Stimulated activated CD4-positive, alpha-beta T cell treated with anti-CD3 and anti-CD28 coated beads, TNF-alpha, amount 100 ng/mL, for 48 hours (primary cell): Measurements from ENCODE around the gene CTNNA2.

Experiments
- DNase-seq, 3 donors: peaks; one replicate each; pipeline ENCODE4 v3.0.0-alpha.2; 2020; ENCODE audit warnings: low read depth in 3 of 3

The CTNNA2 gene

DNA sequence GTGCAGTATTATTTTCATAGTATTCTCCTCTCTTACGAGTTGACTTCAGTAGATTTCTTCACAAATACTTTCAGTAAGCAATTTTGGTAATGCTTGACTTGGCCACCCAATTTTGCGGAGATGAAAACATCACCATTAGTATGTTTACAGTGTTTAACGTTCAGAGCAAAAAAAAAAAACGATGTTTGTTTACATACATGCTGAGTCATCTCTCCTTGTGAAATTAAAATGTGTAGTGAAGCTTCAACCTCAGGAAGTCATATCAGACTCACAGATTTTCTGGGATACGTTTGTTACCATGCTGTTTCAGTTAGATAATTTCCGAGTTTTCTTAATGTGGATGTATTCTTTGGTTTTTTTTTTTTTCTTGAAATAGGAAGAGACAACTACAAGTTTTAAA is 100.1 kb downstream of the CTNNA2 start:
- no peak for DNase-seq

DNA sequence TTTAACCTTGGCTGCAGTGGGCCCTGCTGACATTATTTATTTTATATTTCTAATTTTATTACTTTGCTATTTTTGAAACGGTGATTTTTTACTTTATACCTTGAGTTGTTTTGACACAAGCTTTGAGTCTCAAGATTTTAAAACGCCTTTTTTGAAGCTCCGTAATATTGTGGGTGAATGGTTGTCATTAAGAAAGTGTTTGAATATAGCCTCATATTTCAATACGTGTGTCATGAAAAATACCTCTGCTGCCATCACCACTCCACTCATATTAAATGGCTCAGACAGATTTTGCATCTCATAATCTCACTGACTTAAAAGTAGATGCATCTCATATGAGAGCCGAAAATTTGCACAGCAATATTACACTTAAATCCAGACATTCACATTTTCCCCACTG is 106.6 kb downstream of the CTNNA2 start:
- no peak for DNase-seq

DNA sequence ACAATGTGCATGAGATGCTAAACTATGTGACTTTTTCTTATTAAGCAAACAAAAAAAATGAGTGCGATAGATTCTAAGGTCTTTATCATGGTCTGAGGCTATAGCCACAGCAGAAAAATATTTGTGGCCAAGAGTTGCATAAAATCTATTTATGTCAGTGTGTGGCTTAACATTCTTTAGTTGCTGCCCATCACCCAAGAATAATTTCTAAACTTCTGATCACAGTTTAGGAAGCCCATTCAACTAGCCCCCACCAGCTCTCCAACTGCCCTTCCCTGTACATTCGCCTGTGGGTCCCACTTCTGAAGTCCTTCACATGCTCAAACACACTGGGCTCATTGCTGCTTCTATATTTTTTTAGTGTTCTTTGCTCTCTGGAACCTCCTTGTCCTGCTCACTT is 107.1 kb downstream of the CTNNA2 start:
- no peak for DNase-seq

DNA sequence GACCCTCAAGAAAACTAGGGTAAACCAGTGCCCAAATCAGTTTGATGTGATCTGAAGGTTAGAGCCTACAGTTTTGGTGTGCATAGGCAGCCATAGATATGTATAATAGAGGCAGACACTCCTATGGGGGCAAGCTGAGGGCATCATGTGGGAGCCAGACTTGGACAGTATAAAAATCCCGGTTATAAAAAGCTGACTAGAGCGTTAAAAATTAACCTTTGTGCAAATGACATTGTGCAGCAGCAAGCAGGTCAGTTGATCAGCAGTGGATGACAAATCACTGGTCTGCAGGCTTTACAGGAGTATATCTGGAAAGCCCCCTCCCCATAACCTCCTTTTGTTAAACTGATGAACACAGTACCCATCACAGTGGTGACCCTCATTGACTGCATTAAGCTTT is 107.8 kb downstream of the CTNNA2 start:
- DNase-seq: no peak

DNA sequence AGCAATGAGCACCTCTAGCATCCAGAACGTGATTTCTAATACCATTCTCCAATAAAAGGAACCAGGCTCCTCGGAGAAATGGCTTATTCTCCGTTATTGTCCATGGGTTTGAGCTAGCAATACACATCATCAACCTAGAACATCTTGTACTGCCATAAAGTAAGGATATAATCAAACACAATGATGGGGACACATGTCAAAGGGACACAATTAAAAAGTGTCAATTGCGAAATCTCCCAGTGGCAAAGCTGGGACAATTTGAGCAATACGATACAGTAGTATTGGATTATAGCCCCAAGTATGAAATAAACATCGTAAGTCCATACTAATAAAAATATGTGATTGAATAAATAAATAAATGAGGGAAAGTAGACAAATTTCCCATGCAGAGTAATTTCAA is 108.4 kb downstream of the CTNNA2 start:
- no peak for DNase-seq

DNA sequence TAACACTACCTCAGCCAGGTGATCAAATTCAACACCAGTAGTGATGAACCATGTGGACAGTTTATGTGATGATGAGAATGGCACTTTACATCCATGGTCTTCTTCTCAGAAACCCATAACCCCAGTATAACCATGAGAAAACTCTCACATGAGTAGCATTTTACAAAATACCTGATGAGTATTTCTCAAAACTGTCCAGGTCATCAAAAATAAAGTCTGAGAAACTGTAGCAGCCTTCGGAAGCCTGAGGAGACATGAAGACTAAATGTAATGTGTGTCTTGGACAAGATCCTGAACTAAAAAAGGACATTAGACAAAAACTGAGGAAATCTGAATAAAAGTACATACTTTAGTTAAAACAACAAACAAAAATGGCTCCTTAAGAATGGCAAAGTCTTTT is 108.9 kb downstream of the CTNNA2 start:
- DNase-seq: no peak

DNA sequence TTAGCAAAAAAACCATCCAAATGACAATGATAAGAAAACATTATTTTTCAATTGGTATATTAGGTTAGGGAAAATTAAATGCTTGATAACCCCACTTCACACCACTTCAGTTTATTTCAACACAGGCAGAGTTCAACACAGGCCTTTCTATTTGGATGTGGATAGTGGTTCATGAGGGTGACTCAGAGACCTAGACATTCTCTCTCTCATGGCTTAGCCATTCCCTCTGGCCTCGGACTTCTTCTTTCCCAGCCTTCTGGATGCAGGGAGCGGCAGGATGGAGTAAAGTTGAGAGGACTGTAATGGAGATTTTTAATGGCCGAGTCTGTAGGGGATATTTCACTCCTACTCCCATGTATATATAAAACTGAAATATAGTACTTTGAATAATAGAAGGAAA is 109.7 kb downstream of the CTNNA2 start:
- DNase-seq: no peak

DNA sequence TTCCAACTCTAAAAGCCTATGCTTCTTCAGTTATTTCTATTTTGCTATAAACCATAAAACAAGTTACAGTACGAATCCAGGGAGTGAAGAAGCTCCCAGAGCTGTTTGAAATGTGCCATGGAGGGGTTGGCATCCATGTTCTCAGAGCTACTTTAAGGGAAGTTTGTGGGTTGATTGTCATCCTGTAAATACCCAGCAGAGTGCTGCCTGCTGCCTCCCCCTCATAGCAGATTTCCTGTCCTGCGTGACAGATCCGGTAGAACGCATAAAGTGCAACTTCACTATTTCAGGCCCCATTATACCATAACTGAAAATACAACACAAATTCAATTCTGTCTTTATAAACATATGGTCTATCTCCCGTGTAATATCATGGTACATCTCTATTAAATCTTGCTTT is 114.4 kb downstream of the CTNNA2 start:
- DNase-seq: no peak

DNA sequence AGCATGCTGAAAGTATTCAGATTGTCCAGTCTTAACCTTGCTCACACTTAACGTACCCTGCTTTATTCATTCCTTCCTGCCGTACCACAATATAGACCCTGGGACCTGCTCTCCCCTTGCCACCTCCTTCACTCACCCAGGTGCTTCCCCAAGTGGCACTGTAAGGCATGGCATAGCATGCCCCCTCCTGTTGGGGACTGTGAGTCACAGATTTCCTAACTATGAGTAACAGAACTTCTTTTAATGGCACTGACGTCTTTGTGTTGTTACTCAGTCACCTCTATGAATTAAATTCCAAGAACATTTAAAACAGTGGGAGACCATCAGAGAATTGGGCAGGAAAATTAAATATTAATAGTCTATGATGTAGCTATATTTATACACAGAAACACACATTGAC is 117.2 kb downstream of the CTNNA2 start:
- no peak for DNase-seq

DNA sequence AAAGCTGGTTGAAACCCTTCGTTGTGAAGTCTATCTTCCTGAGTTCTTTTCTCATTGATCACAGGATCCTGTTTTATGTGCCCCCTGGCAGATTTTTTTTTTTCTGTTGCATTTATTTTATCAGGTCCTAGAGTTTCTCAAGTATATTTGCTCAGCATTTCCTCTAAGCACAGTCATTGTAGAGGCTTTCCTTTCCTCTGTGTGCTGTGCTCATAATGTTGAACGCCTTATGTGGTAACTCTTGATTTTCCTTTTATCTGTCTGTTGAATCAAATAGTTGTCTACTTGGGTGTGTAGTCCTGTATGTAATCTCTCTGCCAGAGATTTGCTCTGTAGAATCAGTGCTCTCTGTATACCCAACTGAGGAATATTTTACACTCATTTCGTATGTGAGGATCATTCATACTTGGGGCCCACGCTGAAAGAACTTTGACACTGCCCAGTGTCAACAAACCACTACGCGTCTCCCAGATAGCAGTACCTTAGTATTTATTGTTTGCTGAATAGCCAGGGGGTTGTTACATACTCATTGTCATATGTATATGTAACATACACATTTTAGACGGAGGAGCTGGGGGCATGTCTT is 118.2 kb downstream of the CTNNA2 start:
- DNase-seq: no peak

DNA sequence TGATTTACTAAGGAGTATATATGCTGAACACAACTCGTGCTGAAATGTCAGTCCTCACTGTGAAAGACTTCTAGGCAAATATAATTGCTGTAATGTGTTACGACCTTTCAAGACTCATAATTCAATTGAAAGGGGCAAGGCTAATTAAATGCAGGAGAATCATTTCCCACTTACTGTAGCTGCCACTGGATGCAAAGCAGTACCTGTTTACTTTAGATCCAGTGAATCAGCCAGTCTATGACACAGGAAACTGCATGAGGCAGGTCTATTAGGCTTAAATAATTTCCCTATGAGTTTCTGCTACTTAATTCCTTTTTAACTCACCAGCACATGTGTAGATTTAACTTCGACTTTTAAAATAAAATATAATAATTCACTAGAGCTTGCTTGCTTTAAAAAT is 125.6 kb downstream of the CTNNA2 start:
- DNase-seq: no peak

DNA sequence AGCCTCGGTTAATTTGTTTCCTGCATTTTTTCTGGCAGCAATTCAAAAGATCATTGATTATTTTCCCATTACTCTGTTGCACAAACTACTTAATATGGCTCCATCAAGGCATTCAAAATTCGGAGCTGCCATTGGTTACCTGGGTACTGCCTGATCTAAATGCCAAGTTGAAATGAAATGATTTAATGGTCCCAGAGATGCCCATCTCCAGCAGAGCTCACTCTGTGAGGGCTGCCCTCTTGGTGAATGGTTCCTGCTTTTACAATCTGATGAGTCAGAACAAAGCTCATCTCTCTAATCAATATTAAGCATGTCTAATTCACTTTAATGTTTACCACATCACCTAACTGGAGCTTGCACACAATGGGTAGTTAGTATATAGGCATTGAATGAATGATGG is 126.1 kb downstream of the CTNNA2 start:
- DNase-seq: no peak

DNA sequence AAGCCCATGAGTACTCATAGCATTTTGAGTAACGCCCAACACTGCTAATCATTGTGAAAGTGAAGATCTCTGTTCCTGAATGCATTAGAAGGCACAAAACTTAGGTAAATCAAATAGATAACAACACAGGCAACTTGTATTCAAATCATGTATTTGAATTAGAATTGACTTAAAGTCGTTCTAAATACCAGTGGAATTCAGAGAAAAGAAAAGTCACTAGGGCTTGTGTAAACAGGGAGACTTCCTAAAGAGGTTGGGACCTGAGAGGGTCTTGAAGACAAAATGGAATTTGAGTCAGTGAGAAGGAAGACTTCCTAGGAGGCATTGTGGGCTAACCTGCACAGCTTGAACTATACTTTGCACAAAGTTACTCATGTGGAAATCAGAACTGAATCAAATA is 127.2 kb downstream of the CTNNA2 start:
- no peak for DNase-seq

DNA sequence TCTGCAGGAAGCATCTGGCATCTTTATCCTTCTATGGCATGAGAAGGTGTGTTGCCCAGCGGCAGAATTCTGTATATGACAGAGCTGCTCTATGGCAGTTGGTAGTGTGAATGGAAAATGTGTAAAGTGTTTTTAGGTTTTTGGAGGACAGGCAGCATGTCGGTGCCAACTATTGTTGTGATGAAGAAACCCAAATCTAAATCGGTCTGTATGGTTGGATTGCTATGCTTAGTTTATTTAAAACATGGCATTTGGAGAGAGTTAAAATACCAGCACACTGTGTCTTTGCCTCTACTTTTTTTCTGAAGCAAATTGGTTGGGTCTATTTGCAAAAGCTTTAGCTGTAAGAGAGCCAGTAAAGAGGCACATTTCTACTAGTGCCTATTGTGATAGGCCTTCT is 136.7 kb downstream of the CTNNA2 start:
- no peak for DNase-seq

DNA sequence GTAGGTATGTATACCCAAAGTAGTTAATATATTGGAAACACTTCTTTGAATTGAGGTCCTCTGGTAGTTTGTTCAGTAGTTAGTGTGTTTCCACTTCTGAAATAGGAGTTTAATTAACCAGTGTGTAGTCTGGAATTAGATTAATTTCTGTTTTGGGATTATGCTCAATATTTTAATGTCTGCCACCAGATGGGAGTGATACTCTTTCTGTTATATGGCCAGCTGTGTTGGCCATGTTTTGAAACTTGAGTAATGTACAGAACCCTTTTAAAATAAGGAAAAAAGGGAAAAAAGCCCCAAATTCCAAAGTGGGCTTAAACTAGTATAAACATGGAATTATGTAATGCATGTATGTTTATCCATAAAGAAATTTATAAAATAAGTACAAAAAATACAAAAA is 147.7 kb downstream of the CTNNA2 start:
- no peak for DNase-seq

DNA sequence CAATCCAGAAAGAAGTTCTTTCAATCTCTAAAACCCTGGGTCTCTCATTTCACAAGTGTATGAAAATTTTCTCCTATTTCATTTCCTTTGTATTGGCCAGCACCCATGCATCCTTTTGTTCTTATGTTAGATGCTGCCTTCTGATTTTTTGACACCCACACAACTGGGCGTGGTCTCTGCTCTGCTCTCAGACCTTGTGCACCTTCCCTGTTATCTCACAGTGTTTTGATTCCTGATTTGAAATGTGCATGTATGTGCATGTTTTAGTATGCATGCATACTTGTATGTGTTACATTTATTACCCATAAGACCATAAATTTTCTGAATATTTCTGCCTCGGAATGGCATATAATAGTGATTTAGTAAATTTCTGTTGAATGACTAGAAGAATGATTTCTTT is 152.2 kb downstream of the CTNNA2 start:
- DNase-seq: no peak

DNA sequence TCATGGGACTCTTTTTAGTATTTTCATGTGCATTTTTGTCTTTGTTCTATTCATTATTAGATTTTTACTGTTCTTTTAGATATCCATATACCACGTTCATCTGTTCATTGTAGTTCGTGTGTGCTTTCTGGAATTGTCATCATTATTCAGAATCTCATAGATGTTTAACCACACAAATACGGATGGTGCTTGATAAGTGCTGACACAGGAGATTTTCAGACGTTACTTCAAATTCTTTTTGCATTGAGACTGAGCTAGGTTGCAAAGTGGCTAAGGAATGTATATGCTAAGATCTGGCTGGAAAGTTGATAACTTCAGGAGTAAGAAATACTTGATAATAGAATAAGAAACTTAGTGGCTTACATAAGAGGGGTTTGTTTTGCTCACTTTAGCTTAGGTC is 153.6 kb downstream of the CTNNA2 start:
- no peak for DNase-seq

DNA sequence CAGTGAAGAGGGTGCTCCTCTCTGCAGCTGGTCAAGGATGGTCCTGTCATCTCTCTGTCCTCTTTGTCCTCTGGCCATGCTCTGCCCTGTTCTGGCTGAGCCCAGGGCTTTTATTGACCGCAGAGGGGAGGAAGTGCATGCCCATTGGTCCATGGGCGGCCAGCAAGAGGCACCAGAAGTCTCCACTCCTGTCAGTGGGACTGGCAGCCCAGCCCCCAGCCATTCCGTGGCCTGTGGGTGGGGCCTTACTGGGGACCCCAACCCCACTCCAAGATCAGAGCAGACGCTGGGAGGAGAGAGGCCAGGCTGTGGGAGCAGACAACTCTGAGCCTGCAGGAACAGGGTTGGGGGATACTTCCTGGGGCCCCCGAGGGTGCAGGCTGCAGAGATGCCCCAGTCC is 156.9 kb downstream of the CTNNA2 start:
- no peak for DNase-seq

DNA sequence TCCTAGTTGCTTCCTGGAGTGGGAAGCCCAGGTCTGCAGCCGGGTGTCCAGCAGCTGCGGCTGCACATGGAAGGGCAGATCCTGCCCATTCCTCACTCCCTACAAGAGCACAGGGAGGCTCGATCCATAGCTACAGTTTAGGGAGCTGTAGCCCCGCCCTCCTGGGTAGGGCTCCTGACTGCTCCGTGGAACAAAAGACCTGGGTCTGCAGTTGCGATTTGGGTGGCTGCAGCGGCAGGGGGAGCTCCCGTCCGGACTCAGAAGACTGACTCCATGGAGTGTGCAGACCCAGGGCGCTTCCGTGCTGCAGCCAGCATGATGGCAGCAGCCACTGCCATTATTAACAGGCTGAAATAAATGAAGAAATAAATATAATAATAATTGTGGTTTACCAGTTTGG is 157.3 kb downstream of the CTNNA2 start:
- DNase-seq: no peak

DNA sequence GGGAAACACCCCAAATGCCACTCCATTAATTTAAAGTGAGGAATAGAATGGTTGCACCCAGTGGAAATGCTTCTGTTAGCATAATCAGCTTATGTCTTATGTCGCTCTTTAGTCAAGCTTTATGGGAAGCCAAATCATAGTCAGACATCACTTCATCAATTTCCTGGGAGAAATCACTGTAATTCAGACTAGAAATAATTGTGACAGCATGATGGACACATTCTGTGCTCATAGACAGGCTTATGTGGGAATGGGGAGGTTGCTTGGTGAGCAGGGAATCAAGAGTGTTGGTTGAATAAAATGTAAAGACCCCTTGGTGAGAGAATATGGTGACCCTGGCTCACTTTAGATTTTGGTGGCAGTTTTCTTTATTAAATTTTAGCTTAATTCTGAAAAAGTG is 174.0 kb downstream of the CTNNA2 start:
- DNase-seq: no peak

DNA sequence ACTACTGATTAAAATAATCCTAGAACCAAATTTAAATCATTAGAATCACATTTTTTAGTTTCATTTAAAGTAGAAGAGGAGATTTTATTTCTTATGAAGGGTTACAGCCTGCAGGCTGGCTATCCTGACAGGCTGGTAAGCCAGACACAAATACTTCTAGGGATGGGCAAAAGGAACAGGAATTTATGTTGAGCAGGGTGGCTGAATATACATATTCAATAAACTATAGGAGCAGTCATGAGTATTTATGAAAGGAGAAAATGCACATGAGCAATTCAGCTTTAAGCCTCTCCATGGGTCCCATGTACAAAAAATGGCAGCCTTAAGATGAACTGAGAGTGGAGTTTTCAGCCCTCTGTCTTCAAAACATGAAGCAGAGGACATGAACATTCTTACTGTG is 182.4 kb downstream of the CTNNA2 start:
- no peak for DNase-seq

DNA sequence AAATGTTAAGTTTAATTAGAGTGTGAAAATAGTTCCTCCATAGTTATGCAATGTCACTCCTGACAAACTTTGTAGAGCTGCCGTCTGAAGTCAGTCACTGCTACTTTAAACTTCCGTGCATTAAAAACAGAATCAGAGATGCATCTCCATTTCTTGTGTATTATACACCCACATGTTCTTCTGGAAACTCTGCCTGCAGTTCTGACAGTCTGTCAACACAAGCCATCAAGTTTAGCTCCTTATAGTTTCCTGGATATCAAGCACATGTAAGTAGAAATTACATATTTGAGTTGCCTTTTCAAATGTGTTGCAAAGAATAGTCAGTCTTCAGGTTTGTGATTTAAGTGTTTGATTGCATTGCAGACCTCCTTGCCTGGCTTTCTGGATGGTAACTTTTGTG is 184.3 kb downstream of the CTNNA2 start:
- DNase-seq: no peak

DNA sequence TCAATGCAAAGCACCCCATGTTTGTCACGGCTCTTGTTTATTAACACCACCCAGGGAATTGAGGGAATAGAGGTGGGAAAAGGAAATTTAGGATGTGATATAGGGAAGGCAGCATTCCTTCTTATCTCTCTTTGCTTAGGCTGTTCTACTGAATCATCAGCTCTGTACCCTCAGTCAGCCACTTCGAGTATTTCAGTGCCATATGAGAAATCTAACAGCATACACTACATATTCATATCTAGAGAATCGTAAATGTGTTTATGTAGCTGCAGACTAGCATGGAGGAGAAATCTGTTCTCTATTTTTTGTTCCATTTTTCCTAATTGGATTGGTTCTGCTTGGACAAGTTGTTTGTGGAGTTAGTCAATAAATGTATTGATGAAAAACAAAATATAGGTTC is 187.8 kb downstream of the CTNNA2 start:
- no peak for DNase-seq

DNA sequence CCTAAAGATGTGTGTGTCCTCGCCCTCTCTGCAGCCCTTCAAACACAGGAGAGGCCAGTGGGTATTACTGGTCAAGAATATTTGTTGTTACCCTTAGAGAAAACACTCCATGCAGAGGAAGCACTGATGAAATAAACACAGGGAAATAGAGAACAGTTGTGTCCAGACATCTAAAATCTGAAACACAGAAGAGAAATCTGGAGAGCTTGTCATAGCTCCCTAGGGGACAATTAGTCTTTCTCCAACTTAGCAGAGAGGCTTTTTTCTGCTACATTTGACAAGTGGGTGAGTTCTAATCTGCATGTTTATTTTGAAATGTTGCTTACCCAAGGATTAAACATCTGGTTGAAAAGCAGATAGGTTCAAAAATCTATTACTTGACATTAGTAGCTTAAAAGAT is 190.1 kb downstream of the CTNNA2 start:
- DNase-seq: no peak

DNA sequence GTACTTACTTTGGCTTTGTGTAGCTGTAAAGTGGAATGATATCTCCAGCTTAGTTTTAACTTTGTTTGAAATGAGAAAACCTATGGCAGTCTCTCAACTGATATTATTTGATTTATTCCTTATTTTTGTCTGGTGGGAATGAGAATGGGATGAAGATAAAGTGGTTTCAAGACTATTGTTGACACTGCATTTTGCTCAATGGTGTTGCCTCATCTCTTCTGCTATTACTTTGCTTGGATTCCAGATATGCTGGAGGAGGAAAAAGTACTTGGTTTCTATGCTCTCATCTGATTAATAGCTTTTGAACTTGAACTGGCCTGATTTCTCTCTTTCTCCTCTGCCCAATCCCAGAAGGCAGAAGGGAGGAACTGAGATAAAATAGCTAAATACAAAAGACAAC is 198.2 kb downstream of the CTNNA2 start:
- DNase-seq: no peak
